ENCODE measurements around the gene FMN1.

Gene FMN1

DNA sequence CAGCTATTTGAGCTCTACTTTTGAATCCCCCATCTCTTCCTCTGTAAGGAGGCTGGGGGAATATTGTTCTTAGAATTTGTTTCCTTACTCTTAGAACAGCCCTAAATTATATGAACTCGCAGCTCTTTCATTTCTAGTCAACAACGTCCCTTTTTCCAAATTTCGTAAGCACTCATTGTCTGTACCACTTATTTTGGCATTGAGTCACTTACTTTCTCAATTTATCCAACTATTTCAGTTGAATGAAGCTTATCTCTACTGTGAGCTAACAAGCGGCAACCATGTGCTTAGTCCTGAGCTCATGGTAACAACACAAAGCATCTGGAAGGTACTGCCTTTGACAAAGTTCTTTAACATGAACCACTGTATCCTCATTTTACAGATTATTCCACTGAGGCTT, 285.6 kb downstream of the FMN1 start:
- DNase-seq: no peak

DNA sequence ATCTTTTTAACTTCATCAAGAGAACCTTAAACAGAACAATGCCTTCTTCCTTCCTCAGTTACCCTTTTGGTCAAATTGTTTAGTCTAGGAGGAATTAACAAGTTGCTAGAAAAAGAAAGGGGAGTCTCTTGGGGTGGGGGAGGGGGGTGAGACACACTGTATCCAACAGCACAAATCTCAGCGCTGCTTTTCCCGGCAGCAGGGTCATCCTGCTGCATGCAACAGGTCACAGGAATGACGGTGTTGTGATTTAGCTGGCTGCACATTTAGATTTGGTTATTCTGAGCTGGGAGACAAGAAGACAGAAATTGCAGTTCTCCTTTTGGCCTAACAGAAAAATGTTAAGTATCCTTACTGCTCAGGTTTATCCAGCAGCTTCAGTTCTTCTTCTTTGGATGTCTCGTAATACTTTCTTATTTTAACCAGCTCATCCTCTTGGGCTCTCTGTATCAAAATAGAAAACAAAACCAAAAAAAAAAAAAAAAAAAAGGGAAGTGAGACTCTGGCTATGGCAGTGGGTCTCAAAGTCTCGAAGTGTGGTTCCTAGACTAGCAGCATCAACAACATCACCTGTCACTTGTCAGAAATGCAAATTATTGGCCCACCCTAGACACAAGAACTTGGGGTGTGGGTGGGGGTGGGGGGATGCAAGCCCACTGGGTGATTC, 286.2 kb downstream of the FMN1 start:
- DNase-seq: no peak

DNA sequence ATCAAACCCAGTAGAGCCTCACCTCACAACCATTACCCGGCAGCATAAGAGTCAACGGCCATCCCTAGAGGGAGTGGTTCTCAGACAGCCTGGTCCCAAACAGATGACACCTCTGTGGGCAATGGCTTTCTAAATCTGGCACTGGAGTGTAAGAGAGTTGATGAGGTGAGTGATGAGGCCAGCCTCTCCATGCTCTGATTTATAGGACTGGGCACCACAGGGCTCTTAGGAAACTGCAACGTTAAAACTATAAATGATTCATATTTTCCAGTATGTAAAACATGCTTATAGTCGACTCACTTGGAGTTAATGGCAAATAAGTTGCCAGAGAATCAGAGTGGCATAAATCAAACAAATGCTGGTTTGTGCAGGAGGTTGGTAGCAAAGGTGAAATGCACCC, 289.0 kb downstream of the FMN1 start:
- no peak for DNase-seq

DNA sequence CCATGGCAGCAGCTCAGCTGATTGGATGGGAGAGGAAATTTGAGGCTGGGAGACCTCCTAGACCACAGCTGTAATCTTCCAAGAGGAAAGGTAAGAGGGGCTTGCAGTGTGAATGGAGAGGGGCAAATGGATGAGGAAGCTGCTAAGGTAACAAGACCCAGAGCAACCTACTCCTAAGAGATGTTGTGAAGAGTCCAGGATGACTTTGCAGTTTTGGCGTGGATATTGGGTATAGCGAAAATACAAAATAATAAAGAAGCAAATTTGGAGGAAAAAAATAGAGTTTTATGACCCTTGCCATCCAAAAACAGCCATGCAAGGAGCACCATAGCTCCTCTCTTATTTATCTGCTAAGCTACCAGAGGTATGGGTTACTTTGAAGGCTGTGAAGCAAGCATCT, 290.1 kb downstream of the FMN1 start:
- no peak for DNase-seq

DNA sequence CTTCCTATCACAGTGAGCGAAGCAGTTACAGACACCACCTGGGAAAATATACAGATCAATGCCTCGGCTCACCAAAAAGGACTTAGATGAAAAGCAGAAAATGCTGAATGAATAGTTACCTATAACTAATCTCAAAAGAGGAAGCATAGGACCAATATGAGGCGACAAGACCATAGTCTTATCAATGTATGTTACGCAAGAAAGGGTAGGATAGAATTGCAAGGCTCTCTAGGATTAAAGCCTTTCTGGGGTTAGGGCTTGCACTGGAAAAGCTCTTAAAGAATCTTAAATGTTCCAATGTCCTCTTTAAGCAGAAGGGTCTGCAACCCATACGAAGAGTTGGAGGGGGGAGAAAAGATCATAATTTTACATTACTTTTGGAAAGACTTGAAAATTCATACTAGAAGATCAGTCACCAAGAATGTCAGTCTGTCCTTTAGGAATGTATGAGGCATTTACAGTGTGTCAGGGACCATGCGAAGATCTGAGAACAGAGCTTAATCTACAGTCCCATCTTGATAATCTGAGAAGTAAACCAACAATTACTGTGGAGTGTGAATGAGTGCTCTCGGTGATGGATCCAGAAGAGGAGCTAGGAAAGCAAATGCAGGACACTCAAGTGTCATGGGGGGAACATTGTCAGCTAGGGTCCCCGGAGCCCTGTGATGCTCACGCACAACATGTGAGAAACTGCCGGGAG, 290.8 kb downstream of the FMN1 start:
- DNase-seq: no peak

DNA sequence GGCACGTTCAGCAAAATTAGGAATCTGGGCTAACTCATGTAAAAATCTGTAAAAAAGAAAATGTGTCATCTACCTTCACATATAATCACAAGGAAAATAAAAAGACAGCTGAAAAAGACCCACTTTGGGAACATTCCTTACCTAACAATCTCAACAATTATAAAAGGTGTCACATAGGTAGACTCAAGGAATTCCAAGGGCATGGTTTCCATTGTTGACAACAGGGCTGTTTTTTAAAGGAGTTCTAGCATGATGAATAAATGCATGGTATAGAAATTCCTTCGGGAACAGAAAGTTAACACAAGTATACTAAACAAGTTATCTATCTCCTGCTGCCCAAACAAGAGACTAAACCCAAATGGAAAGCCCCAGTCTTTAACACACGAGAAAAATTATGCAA, 292.5 kb downstream of the FMN1 start:
- no peak for DNase-seq

DNA sequence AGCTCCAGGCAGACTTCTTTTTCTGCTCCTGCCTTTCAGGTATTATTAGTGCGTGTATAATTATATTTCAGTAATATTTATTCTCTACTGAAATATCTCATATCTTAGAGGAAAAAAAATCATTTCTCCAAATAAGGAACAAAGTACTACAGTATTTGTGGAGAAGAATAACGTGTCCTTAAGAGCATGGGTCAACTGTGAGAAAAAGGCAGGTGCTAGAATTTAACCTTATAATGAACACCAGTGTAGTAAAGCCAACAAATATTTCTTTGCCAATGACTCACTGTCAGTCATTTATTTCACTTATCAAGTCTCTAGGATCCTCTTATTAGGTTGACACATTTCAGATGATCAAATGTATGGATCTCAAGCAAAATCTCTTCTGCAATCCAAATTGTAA, 293.3 kb downstream of the FMN1 start:
- DNase-seq: no peak

DNA sequence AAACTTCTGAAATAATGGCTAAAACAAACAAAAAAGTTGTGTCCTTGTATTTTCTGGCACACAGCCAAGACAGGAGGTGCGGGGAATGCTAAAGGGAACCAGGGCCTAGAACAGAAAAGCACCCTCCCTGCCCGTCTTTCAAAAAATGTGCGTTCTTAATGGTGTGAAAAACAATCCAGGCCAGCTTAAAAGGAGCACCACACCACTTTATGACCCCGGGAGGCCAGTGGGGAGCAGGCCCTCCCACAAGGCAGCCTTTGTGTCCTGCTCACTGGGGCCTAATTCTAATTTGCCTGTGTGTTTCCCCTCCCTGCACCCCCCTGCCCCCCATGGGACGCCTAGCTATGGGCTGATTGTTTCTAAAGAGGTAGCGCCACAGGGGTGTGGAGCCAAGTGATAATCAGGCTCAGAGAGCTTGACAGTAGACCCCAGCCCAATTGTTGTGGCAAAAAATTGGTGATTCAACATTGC, 295.4 kb downstream of the FMN1 start:
- no peak for DNase-seq

DNA sequence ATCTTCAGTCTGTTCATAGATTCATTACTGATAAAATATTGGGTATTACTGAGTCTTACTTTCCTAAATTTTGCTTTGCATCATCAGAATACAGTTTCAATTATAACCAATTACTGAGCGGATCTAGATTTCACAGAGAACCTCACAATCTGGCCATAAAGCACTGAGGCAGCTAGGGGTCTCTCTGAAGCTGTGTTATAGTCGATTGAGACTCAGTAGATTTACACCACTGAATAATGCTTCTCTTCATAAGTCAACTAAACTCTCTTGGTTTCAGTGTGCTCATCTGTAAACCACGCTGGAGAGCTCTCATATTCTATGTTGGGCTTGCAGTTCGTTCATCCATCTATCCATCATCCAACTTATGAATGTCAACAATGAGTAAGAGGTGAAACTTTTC, 296.1 kb downstream of the FMN1 start:
- DNase-seq: no peak

DNA sequence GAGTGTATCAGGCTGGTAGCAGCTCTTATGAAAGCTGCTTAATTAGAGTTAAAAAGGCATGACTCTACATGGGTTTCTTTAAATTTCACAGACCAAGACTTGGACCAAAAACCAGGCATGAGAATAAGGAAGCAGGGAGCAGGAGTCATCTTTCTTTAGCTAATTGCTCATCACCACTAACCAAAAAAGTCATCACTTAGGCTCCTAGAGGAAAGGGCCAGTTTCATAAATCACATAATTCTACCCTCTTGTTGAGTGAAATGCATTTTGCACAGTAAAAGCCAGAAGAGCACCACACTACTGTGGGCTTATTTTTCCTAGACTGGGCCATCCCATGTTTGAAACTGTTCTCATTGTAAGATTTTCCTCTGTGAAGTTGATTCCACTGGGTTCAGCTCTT, 301.1 kb downstream of the FMN1 start:
- no peak for DNase-seq

DNA sequence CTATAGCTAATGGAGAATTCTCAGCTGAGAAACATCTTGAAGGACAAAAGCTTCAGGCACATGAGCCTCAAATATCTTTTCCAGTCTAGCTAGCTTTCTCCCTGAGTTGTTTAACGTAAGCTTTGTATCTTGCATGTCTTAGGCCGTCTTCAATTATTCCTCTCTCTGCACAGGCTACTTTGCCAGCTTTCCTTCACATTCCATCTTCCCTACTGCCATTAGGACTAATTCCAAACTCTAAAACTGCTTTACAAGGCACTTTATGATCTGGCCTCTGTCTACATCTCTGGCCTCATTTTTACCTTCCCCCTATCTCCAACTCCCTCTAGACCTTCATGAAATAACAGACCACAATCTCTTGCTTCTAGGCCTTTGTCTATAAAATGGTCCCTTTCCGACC, 305.3 kb downstream of the FMN1 start:
- DNase-seq: no peak

DNA sequence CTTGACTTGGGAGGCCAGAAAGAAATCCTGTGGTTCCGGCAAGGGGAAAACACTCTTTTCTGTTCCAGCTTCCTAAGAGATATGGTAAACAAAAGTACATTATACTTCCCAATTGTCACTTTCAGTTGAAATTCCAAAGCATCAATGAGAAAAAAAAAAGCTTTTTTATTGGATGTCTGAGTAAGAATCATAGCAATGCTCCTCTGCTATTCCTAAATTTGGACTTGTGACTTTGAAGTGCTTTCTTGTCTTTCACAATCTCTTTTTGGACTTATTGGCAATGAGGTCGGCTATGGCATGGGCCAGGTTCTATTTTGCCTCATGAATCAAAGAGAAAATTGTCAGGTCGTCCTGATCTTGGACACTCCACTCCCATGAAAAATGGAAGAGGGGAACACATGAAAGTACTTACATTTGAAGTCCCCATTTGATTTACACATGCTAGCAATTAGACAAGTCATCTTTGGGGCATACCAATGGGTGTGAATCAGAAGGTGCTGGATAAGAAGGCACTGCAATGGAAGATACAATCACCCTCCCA, 306.2 kb downstream of the FMN1 start:
- no peak for DNase-seq

DNA sequence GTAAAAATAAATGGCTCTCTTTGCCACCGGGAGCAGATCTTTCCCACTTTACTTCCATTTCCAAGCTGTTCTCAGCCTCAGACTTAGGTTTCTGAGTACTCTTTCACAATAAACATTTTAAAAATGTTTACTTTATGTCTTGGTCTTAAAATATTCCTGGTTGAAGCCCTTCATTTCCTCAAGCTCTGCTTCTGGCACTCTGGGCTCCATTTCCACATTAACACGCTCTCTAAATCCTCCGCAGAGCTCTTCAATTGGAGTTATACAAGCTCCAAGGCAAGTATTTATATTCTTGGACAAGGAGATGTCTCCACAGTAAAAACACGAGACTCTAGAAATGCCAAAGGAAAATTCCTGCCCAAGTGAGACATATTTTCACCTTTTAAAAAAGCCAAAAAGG, 307.4 kb downstream of the FMN1 start:
- DNase-seq: no peak

DNA sequence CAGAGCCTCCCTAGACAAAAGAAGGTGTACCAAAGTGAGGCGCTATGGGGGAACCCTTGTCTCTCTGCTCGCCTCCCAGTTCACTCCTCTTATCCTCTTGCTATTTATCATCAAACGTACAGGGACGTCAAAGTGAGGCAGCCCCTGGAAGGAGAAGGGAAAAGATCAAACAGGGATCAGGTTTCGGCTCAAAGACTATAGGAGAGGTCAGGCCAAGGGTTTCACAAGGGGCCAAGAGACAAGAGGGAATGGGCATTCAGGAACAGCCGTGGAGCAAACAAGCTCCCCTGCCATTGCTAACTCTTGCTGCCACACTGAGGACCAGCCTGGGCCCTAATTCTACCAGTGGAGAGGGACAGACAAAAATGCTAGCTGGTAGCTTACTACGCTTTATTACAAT, 308.1 kb downstream of the FMN1 start:
- DNase-seq: no peak

DNA sequence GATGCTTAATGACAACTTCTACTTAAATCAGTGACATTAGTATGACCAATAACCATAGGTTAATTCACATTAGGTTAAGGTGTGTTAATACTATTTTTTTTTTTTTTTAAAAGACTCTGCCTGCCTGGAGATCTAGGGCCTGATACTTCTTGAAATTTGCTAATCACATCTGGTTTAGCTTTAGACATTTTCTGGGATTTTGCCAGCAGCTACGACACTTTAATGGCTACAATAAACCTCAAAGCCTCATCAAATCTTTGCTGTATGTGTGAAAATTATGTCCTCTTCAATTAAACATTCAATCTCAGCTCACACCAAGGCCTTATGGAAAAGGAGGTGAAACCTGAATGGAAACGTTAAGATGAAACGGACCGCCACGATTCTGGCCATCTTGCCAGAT, 308.8 kb downstream of the FMN1 start:
- no peak for DNase-seq

DNA sequence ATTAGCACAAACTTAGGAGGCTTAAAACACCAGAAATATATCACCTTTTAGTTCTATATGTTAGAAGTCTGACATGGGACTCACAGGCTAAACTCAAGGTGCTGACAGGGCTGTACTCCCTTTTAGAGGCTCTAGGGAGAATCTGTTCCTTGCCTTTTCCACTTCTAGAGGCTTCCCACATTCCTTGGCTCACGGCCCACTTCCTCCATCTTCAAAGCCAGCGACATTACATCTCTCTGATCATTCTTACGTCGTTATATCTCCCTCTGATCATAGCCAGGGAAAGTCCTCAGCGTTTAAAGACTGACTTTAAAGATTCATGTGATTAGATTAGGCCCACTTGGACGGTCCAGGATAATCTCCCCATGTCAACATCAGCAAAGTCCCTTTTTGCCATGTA, 310.4 kb downstream of the FMN1 start:
- no peak for DNase-seq

DNA sequence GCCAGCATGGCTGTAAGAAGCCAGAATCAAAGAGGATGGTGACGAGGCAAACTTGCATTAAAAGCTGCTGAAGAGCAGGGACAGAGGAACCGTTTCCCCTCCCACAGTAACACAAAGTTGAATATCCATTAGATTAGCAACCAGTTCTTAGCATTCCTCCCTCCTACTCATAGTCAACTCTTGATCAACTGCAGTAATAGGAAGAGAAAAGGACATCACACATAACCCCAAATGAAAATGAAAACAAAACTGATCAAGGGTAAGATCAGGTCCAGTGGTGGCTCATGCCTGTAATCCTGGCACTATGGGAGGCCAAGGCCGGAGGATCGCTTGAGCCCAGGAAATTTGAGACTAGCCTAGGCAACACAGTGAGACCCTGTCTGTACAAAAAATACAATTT, 311.6 kb downstream of the FMN1 start:
- no peak for DNase-seq

DNA sequence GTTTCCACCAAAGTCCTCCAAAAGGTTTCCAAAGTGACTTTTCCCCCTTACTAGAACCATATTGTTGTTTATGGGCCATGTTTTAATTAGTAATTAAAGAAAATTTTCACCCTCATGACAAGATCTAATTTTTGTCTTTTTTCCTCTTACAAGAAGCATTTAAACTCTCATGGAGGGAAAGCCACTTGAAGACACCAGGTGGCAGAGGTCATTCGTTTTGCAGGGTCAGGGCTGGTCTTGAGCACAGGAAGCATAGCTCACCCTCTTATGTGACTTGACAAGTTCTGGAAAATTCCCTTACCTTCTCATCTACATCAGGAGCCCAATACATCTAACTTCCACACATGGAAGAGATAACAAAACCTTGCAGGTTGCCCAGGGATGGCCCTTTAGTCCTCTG, 313.0 kb downstream of the FMN1 start:
- DNase-seq: no peak

DNA sequence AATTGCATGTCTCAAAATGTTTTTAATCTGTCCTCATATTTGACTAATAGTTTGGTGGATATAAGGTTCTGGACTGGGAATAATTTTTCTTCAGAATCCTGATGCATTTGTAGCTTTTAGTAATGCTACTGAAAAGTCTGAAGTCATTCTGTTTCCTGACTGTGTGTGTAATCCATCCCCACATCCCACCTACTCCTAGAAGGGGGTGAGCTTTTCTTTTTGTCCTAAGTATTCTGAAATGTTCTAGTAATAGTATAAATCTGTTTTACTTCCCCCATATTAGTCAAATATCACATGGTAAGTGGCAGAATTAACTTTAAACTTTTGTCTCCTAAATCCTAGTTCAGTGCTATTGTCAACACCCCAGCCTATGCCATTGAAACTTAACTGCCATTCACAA, 313.9 kb downstream of the FMN1 start:
- DNase-seq: no peak

DNA sequence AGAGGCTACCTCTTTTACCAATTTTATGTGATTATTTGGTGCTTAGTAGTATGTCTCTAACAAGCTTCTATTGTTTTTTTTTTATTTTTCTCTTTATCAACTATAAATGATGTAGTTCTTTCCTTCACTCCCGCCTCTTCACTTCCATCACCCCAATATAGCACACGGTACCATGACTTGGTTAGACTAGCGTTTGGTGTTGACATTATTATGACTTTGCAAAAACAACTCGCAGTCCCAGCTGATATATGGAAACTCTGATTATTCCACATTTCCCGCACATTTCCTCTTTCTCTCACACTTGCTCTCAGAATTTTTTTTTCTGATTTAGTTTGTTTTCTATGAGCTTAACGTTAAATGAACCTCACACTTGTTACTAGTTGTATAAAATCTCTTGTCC, 314.5 kb downstream of the FMN1 start:
- no peak for DNase-seq

DNA sequence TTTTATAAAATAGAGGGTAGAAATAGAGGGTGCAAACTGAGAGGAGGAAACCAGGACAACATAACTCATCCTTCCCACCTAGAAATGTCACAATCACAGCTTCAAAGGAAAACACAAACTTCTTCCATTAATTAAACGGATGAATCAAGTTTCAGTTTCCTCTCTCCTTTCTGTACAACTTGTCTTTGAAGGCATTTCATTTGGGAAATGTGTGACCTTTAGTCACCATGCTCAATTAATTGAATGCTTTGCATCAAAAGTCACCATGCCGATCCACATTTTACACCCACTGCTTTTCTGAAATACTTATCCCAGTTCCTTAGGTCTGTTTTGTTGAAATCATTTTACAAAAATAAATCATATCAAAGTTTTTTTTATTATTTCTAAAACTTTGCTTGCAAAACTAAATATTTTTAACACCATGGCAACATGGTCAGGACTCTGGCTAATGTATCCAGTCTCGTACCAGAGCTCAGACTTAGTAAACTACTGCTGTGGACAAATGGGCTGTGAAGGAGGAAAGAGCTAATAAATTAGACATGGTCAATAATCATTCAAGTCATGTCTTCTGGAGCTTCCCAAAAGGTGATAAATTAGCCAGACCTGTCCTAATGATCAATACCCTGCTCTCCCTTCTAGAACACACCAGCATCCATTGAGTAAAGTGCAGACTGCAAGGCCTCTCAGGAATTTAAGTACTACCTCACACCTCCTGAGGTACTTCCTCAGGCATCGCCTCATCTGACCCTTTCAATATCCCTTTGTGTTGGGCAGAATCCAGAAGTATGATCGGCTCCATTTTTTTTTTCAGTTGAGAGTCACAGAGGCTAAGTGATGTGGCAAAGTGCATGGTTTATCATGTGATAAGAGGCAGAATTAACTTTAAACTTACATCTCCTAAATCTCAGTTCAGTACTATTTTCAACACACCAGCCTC, 315.4 kb downstream of the FMN1 start:
- no peak for DNase-seq

DNA sequence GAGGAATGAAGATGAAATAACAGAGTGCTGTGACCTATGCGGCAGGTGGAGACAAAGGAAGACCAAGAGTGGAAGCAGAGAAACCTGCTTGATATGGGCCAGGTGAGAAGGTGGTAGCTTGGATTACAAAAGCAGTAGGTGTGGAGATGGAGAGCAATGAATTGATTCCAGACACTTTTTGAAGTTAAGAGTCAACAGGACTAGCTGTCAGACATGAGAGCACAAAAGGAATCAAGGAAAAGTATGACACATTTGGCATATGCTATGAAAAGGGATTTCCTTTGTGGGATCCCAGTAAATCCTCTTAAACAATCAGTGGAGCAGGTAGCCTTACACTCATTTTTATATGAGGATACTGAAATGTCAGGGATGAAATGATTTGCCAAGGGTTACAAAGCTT, 316.2 kb downstream of the FMN1 start:
- DNase-seq: no peak

DNA sequence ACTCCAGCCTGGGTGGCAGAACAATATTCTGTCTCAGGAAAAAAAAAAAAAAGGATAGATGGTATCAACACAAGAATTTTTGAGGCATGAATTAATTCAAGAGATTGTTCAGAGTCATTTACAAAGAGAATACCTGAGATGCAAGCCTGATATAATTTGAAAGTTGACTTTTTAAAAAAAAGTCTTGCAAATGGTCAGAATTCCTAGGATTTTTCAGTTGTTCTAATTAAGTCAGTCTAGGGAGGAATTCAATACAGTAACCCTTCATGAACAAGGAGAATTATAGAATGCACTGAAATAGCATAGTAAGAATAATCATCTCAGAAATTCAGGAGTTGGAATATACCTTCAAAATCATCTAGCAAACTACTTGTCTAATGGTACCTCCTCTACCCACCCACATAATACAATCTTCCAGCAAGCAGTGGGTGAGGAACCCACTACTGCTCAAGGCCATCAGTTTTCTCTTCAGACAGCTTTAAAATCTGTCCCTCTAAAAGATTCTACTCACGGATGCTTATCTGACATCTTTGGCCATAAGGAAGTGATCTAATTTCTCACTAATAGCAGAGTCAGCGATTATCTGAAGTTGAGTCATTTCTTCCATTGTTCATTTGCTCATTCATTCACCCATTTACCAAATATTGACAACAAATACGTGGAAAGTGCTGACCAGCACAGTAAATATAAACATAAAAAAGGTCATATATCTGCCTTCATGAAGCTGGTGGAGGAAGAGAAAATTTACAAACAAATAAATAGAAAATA, 317.1 kb downstream of the FMN1 start:
- no peak for DNase-seq

All from effector CD4-positive, alpha-beta T cell (primary cell).